Activated CD4-positive, alpha-beta T cell treated with anti-CD3 and anti-CD28 coated beads for 1 hour (primary cell): ENCODE results near the gene NAA80.
"Not testable (repeated sequence)": the region's sequence is repeated elsewhere in the genome, so short reads cannot be mapped to it uniquely, and the experiment has no call there.

Experiments
- DNase-seq: peaks from one replicate; pipeline ENCODE4 v3.0.0-alpha.2; 2020

Gene NAA80

GRCh38 chr3:50268703-50269451, 30.3 kb downstream of the NAA80 start, which contains the start of gene SEMA3B:
SEMA3B (plus strand) TSS chr3:50269147; CDS start chr3:50269241, 94 bp downstream.
- no peak for DNase-seq

- no peak for DNase-seq
Observed at GRCh38 chr3:50268276-50268675, 30.9 kb downstream of the NAA80 start.

GRCh38 chr3:50267280-50267913, 31.8 kb downstream of the NAA80 start:
- DNase-seq, result no peak

GRCh38 chr3:50266836-50267235, 32.4 kb downstream of the NAA80 start:
- no peak for DNase-seq

- no peak for DNase-seq
Observed at GRCh38 chr3:50266017-50266416, 33.2 kb downstream of the NAA80 start.

GRCh38 chr3:50265571-50265970, 33.6 kb downstream of the NAA80 start:
- no peak for DNase-seq

- no peak for DNase-seq
Observed at GRCh38 chr3:50264964-50265485, 34.2 kb downstream of the NAA80 start.

GRCh38 chr3:50264383-50264963, 34.7 kb downstream of the NAA80 start:
- DNase-seq, result no peak

- no peak for DNase-seq
Observed at GRCh38 chr3:50263478-50264382, 35.5 kb downstream of the NAA80 start.

- DNase-seq, result no peak
Observed at GRCh38 chr3:50262778-50263177, 36.4 kb downstream of the NAA80 start.

GRCh38 chr3:50262200-50262599, 37.0 kb downstream of the NAA80 start:
- not testable (repeated sequence) for DNase-seq

- no peak for DNase-seq
Observed at GRCh38 chr3:50261505-50261904, 37.7 kb downstream of the NAA80 start.

- no peak for DNase-seq
Observed at GRCh38 chr3:50260942-50261441, 38.2 kb downstream of the NAA80 start.

- peak; percentile 70 for DNase-seq
Observed at GRCh38 chr3:50260027-50260941, 38.9 kb downstream of the NAA80 start.

GRCh38 chr3:50259432-50260026, 39.7 kb downstream of the NAA80 start:
- DNase-seq, result no peak

- no peak for DNase-seq
Observed at GRCh38 chr3:50258979-50259378, 40.2 kb downstream of the NAA80 start.

- no peak for DNase-seq
Observed at GRCh38 chr3:50258029-50258680, 41.0 kb downstream of the NAA80 start.

- no peak for DNase-seq
Observed at GRCh38 chr3:50256978-50257890, 42.0 kb downstream of the NAA80 start.

GRCh38 chr3:50255251-50255615, 44.0 kb downstream of the NAA80 start:
- DNase-seq, result no peak
